GM21367 (cell line): ENCODE results near the gene OLFM1.

ENCODE experiments used
- ATAC-seq: cut with Tn5 transposase; IDR thresholded peaks from one replicate; pipeline ENCODE4 v1.9.1; 2021; ENCODE audit not compliant: unreplicated experiment

OLFM1 gene

DNA sequence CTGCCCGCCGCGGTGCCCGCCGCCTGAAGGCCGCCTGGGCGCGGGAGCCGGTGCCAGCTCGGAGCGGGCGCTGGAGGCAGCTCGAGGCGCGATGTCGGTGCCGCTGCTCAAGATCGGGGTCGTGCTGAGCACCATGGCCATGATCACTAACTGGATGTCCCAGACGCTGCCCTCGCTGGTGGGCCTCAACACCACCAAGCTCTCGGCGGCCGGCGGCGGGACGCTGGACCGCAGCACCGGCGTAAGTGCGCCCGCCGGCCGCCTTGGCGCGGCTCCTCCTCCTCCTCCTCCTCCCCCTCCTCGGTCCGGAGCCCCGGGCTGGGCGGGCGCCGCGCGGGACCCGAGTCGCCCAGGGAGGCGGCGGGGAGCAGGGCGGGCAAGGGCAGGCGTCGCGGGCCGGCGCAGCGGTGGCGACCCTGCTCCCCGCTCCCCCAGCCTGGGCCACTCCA lies 455 bp downstream of the OLFM1 start:
- ATAC-seq, result no peak

- no peak for ATAC-seq
These were observed 995 bp downstream of the OLFM1 start for GRCh38 chr9:135088348-135088978.

- ATAC-seq, result no peak
These were observed 1.7 kb downstream of the OLFM1 start for GRCh38 chr9:135088979-135089847.

GRCh38 chr9:135090081-135090480 lies 2.6 kb downstream of the OLFM1 start:
- no peak for ATAC-seq

DNA sequence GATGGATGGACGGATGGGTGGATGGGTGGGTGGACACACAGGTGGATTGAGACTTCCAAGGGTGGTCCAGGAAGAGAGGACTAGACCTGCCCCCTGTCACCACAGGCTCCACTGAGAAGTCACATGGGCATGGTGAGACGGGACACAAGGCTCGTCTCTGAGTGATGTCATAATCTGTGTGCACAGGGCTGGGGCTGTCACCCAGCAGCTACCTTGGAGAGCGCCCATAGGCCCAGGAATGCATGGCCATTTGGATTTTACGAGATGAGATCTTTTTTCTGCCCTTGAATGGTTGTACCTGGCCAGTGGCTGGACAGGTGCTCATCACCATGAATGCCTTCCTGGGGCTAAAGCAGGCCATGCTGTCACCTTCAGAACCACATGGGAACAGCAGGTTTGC lies 3.1 kb downstream of the OLFM1 start:
- ATAC-seq, result no peak

DNA sequence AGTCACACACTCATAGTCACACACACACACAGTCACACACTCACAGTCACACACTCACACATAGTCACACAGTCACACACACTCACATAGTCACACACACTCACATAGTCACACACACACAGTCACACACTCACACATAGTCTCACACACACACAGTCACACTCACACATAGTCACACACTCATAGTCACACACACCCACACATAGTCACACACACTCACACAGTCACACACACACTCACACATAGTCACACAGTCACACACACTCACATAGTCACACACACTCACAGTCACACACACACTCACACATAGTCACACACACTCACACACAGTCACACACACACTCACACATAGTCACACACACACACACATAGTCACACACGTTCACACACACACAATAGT lies 4.1 kb downstream of the OLFM1 start:
- no peak for ATAC-seq

DNA sequence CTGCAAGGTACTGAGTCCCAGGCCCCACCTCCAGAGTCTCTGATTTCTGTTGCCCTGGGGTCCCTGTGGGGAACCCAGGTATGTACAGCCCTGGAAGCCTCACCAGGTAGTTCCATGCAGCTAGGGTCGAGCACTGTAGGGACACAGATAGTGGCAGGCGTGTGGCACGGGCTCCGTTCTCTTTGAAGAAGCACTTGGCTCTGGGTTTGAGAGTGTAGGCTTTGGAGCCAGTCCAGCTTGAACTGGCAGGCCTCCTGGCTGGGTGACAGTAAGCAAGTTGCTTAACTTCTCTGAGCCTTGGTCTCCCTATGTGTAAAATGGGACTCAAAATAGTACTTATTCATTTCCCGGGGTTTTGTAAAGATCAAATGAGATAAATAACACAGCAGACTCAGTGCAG lies 5.6 kb downstream of the OLFM1 start:
- no peak for ATAC-seq

GRCh38 chr9:135093911-135094584 lies 6.6 kb downstream of the OLFM1 start:
- ATAC-seq, result no peak

DNA sequence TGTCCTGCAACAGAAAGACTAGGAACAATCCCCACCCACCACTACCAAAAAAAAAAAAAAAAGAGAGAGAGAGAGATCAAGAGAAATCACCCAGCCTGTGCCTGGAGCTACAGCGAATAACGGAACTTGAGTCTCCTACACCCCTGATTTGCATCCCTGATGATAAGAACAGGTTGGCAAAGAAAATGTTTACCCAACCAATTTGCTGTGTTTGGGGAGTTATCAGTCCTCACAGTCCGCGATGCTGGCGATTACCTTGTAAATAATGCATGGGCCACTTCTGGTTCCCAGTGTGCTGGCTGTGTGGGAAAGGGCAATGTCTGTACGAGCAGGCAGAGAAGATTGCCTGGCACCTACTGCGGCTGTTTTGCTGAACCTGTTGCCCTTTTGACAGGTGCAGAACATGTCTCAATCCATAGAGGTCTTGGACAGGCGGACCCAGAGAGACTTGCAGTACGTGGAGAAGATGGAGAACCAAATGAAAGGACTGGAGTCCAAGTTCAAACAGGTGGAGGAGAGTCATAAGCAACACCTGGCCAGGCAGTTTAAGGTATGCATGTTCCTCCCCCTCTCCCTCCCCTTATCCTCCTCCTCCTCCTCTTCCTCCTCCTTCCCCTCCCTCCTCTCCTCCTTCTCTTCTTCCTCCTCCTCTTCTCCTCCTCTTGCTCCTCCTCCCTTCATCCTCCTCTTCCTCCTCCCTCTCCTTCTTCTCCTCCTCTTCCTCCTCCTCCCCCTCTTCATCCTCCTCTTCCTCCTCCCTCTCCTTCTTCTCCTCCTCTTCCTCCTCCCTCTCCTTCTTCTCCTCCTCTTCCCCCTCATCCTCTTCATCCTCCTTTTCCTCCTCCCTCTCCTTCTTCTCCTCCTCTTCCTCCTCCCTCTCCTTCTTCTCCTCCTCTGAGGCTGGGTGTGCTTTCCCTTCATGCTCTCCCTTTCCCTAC lies 8.3 kb downstream of the OLFM1 start:
- ATAC-seq, result no peak

GRCh38 chr9:135096408-135096895 lies 9.0 kb downstream of the OLFM1 start:
- ATAC-seq, result no peak

- ATAC-seq, result no peak
These were observed 11.1 kb downstream of the OLFM1 start for GRCh38 chr9:135098400-135099105.

DNA sequence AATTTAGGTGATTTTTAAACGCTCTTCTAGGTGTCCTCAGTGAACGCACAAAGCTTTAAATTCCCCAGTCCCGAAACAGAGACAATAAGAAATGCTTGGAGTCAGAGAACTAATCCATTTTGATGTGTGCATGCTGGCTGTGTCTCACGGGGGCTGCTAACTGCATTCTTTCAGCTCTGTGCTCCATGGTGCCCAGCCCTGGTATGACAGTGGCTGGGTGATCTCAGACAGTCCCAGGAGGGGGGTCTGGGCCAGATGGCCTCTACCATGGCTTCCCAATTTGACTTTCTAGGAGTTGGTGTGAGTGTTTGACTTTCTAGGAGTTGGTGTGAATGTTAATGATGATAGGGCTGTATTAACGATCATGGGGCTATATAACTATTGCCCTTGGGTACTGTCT lies 12.1 kb downstream of the OLFM1 start:
- ATAC-seq, result no peak

GRCh38 chr9:135100241-135100681 lies 12.8 kb downstream of the OLFM1 start:
- no peak for ATAC-seq

DNA sequence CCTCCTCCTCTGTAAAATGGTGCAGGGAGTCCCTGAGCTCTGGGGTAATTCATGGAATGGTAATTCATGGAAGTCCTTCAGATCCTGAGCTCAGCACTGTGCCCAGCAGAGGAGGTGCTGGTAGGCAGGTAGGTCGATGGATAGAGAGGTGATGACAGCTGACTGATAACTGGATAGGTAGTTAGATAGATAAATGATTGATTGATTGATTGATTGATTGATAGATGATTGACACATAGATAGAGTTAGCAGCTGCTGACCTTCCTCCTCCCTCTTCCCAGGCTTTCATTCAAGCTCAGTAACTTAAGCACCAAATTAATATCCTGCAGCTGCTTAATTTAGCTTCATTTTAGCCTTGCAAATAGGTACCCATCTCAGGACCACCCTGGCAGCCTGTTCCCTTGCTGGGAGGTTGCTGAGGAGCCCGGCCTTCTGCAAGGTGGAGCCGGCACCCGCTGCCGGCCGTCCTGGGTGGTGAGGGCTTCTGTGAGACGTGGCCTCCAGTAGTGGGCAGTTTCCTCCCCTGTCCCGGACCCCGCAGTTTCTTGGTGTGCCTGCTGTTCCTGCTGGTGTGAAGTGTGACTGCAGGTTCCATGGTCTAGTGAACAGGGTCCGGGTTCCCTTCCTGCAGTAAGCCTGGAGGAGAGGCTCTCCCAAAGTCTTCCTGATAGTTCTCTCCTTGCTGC lies 13.4 kb downstream of the OLFM1 start:
- no peak for ATAC-seq

DNA sequence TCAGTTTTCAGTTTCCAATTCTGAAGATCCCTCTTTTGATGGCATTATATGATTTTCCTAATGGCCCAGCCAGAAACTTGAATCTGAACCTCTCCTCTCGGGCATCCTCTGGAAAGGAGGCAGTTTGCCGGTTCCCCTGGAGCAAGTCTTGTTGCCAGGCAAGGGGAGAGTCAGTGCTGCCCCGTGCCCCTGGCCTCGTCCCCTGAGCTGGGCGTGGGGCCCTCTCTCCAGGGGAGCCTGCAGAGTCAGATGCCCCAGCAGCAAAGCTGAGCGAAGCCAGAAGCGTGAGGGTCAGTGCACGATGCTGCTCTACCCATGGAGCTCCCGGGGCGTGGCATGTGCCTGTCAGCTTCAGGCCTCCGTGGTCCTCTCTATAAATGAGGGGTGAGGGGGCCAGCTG lies 14.0 kb downstream of the OLFM1 start:
- ATAC-seq, result no peak

GRCh38 chr9:135101926-135102325 lies 14.5 kb downstream of the OLFM1 start:
- ATAC-seq, result no peak

DNA sequence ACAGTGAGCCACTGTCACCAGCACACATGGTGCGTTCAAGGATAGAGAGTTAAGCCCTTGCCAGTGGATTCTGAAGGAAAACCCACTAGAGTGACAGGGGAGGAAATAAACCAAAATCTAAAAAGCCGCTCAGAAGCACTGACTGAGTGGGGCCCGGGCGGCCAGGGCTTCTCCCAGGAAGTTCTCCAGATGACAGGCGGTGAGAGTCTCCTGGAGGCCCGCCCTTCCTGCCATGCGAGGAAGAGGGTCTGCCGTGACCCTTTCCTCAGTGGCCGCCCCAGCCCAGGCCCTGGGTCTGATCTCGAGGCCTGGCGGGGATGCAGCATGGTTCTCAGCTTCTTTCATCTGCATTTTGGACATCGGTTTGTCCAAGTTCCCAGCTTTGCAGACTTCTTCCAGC lies 14.9 kb downstream of the OLFM1 start:
- no peak for ATAC-seq

DNA sequence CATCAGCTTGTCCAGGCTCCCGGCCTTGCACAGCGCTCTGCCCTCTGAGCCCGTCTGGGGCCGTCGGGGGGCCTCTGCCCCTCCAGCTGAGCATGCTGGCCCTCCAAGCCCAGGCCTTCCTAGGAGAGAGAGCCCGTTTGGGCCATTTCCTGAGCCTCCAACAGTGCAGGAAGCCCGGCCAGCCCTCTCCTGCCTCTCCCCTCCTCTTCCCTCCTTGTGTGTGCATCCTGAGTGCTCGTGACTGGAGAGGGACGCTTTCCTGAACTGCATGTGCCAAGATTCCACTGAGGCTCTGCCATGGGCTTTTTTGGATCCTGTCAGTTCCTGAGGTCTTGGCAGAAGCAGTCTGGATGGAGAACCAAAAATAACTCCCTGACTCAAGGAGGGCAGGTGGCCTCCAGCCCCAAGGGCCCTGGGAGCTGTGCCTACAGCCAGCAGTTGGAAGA lies 15.6 kb downstream of the OLFM1 start:
- no peak for ATAC-seq

- ATAC-seq, result no peak
These were observed 16.6 kb downstream of the OLFM1 start for GRCh38 chr9:135103931-135104639.
